HG02610 (cell line): ENCODE results near the gene TNFRSF8.
A peak's percentile ranks its signal among the peaks of the same experiment; 100 is the strongest.

Experiments used
- ATAC-seq: cut with Tn5 transposase; IDR thresholded peaks from one replicate; pipeline ENCODE4 v1.9.1; 2021; ENCODE audit warnings: mild to moderate bottlenecking, moderate library complexity; ENCODE audit not compliant: unreplicated experiment

The TNFRSF8 gene

DNA sequence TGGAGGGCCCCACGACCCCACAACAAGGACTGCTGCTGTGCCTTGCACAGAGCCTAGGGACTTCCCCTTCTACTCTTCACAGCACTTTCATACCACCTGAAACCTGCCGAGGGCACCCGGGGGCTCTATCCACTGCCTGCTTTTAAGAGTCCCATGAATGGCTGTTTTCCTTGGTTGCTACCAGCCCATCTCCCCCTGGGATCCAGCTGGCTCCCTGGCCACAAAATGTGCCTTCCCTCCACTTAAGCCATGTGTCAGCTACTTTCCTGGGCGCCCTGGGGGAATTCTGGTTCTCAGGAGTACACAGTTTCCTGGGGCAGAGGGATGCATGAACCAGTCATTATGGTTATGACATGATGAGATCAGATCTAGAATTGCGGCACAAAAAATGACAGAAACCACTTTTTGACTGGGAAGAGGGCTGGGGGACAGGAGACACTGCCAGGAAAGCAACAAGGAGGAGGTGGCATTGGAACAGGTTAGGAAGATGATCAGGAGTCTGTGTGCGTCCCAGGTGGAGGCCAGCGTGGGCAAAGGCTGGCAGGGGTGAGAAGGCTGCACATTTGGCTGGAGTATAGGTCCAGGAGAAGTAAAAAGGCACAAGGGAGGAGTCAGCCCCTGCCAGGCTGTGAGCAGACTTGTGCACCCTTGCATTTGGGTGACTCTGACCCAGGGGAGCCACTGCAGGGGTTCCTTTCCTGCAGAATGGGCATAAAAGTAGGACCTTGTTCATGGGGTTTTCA is 3.2 kb upstream of the TNFRSF8 start:
- ATAC-seq: peak; percentile 33

- no peak for ATAC-seq
These were observed 2.6 kb upstream of the TNFRSF8 start for GRCh38 chr1:12060500-12060899.

DNA sequence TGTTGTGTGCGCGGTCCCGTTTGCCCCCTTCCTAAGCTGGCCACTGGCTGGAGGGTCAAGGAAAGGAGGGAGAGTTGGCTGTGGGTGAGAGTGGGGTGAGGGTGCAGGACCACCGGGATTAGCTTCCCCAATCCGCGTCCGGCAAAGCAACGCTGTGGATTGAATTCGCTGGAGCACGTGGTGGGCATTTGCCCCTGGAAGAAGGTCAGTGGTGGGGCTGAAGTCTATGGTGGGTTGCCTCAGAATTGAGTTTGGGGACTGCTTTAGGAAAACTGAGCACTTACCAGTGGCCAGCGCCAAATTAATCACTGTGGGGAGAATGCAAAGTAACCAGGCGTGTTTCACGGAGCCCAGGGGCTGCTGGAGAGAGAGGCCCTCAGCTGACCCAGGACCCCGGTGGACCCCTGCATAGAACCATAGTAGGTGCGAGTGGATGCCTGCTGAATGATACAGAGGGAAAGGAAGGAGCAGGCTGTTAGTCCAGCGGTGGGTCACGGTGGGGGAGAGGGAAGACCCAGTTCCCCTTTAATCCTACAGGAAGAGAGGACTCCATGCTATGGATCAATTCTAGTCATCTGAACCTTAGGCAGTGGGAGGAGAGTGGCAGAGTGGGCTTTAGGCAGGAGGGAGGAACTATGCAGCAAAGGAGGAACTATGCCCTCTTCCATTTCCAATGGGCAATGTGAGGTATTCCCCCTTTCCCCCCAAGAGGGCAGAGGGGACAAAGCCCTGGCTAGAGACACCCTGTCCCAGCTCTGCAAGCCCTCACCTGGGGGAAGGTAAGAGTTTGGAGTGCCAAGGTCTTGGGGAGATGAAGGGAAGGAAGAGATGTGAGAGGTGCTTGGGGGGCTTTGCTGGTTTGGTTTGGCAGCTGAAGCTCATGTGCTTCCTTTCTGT is 1.2 kb downstream of the TNFRSF8 start:
- ATAC-seq: no peak

DNA sequence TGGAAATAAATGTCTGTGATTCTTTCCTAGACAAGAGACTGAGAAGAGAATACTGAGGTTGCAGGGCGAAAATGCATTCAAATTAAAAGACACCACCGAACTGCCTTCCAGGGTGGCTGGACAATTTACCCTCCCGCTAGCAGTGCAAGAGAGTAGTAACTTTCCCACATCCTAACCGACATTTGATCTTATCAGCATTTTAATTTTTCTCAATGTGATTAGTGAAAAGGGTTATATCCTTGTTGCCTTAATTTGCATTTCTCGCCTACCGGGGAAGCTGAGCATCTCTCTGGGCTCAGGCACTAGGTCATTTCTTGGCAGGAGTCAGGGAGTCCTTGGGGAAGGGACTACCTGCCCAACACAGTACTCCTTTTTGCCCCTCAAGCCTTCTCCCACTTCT is 2.8 kb downstream of the TNFRSF8 start:
- no peak for ATAC-seq

- ATAC-seq: peak; percentile 42
These were observed 5.1 kb downstream of the TNFRSF8 start for GRCh38 chr1:12067900-12068821.

- no peak for ATAC-seq
These were observed 6.6 kb downstream of the TNFRSF8 start for GRCh38 chr1:12069623-12070244.

GRCh38 chr1:12071892-12072291 is 8.8 kb downstream of the TNFRSF8 start:
- ATAC-seq: no peak

GRCh38 chr1:12072741-12073140 is 9.6 kb downstream of the TNFRSF8 start:
- ATAC-seq: no peak

DNA sequence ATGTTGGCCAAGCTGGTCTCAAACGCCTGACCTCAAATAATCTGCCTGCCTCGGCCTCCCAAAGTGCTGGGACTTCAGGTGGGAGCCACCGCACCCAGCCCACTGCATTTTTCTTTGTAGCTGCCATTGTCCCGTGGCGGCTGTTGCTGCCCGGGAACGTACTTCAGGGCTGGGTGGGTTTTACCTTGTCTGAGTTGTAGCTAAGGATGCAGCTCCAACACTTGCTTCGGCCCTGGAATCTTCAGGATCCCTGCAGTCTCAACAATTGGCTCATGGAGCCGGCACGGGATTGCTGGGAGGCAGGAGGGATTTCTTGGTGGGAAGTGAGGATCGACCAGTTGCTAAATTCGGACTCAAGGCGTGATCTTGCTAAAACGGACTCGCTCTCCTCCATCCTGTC is 10.7 kb downstream of the TNFRSF8 start:
- no peak for ATAC-seq

DNA sequence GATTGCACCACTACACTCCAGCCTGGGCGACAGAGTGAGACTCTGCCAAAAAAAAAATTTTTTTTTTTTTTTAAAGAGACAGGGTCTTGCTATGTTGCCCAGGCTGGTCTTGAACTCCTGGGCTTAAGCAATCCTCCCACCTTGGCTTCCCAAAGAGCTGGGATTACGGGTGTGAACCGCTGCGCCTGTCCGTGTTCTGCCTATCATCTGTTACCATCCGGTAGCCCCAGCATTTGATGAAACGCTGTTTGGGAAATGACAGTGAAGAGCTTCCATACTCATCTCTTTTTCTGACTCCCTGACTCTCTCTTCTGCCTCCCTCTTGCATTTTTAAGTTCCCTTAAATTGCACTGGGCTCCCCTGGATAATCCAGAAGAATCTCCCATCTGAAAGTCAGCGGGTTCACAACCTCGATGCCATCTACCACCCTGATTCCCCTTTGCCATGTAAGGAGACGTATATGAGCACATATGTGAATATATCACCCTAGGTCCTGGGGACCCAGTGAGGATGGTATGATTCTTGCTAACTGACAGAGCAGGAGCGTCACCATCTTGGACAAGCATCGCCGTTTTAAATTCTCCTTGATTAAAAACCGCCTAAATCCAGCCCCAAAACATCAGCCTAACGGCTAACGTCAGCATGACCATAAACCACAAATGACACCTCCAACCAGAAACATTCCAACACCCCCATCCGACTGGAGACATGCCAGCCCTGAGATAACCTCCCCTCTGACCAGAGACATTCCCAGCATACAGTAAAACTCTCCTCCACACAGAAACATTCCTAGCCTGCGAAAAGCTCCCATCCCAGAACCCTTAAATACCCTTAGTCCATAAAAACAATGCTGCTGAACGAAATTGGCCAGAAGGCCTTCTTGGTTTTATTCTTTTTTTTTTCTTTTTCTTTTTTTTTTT is 12.4 kb downstream of the TNFRSF8 start:
- ATAC-seq: no peak

- ATAC-seq: no peak
These were observed 13.4 kb downstream of the TNFRSF8 start for GRCh38 chr1:12076425-12077005.

DNA sequence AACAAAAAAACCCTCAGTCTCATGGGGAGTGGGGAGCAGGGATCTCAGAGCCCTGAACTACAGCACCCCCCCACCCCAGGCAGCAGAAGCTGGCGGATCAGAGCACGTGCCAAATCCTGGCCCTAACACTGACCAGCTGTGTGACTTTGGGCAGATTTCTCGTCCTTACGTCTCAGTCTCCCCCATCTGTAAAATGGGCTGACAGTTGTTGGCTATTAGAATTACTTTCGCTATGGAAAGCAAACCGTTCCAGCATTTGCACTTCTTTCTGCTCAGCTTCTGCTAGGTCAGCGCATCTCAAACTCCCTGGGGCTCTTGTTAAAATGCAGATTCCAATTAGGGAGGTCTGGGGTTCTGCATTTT is 15.5 kb downstream of the TNFRSF8 start:
- ATAC-seq: no peak

- peak; percentile 75 for ATAC-seq
These were observed 16.1 kb downstream of the TNFRSF8 start for GRCh38 chr1:12078938-12079861.

GRCh38 chr1:12080156-12080555 is 17.1 kb downstream of the TNFRSF8 start:
- ATAC-seq: no peak

- no peak for ATAC-seq
These were observed 17.9 kb downstream of the TNFRSF8 start for GRCh38 chr1:12080773-12081556.

DNA sequence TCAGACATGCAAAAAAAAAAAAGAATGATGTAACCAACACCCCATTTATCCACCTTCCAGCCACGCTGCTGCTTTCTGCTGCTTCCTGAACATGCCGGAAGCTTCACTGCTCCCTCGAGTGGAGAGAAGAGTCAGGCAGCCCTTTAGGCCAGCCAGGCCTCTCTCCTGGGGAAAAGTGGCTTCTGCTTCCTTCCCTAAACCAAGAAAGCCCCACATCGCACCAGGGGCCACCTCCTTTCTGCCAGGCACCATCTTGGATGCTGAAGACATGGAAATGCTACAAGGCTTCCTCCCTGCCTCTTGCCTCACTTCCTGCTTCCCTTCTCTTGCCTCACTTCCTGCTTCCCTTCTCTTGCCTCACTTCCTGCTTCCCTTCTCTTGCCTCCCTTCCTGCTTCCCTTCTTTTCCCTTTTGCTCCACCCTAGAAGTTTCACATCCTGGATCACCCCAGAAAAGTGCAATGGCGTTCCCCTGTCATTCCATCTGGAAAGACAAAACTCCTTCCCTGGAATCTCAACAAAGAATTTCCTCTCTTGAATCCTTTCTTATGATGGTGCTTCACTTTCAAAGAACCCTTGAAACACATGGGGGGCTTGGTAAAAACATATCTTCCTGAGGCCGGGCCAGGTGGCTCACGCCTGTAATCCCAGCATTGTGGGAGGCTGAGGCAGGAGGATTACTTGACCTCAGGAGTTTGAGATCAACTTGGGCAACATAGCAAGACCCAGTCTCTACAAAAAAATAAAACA is 18.7 kb downstream of the TNFRSF8 start:
- ATAC-seq: no peak

- ATAC-seq: no peak
These were observed 19.9 kb downstream of the TNFRSF8 start for GRCh38 chr1:12082988-12083387.
